GM12878 (cell line): Measurements from ENCODE around the gene CAB39.

Source experiments
- DPF2 ChIP-seq: fragments of 450-650 bp; IDR thresholded peaks from 2 replicates; pipeline ENCODE4 v1.6.1; 2017; ENCODE audit warnings: mild to moderate bottlenecking
- FOXM1 ChIP-seq: IDR thresholded peaks from 2 replicates; pipeline ENCODE4 v1.6.1; 2012; ENCODE audit warnings: low read depth, mild to moderate bottlenecking, inconsistent platforms, low read length, moderate library complexity
- MYC ChIP-seq: IDR thresholded peaks from 2 replicates; pipeline ENCODE4 v1.6.1; 2011; ENCODE audit warnings: mild to moderate bottlenecking, low read length, moderate library complexity, inconsistent platforms; ENCODE audit not compliant: insufficient read depth, insufficient replicate concordance, insufficient read length, severe bottlenecking
- NBN ChIP-seq: fragments of 450-650 bp; IDR thresholded peaks from 2 replicates; pipeline ENCODE4 v1.6.1; 2016
- PAX8 ChIP-seq: fragments of 450-650 bp; IDR thresholded peaks from 2 replicates; pipeline ENCODE4 v1.6.1; 2017; ENCODE audit warnings: mild to moderate bottlenecking, moderate library complexity
- POLR2A ChIP-seq: IDR thresholded peaks from 2 replicates; pipeline ENCODE4 v1.6.1; 2011; ENCODE audit warnings: low read depth, mild to moderate bottlenecking, low read length
- RCOR1 ChIP-seq: conservative IDR thresholded peaks from 2 replicates; pipeline ENCODE4 v1.6.1; 2012; ENCODE audit warnings: low read depth, low read length, improper control_type of control experiment
- SIN3A ChIP-seq: IDR thresholded peaks from 2 replicates; pipeline ENCODE4 v1.6.1; 2012; ENCODE audit warnings: low read depth, low read length, improper control_type of control experiment
- YY1 ChIP-seq: IDR thresholded peaks from 2 replicates; pipeline ENCODE4 v1.6.1; 2011; ENCODE audit warnings: low read depth, mild to moderate bottlenecking, low read length
- ZNF207 ChIP-seq: fragments of 450-650 bp; IDR thresholded peaks from 2 replicates; pipeline ENCODE4 v1.6.1; 2014; ENCODE audit warnings: antibody characterized with exemption, mild to moderate bottlenecking, borderline replicate concordance
- ZZZ3 ChIP-seq: IDR thresholded peaks from 2 replicates; pipeline ENCODE4 v1.6.1; 2011; ENCODE audit warnings: low read depth; ENCODE audit not compliant: control insufficient read depth, insufficient read length
- TF ChIP-seq, protein P1 (sequence below), 3 experiments: IDR thresholded peaks in 2 of 3; conservative IDR thresholded peaks in 1 of 3; 2 replicates each; pipeline ENCODE4 v1.5.1; 2011; ENCODE audit warnings: low read depth in 3 of 3, low read length in 3 of 3, mild to moderate bottlenecking in 3 of 3, control low read depth in 2 of 3, moderate library complexity in 2 of 3, inconsistent platforms in 1 of 3, mixed read lengths in 1 of 3; ENCODE audit not compliant: control insufficient read depth in 2 of 3, insufficient read depth in 1 of 3; ENCODE audit errors: extremely low read depth in 1 of 3
- TF ChIP-seq, protein P2 (sequence below): IDR thresholded peaks from 2 replicates; pipeline ENCODE4 v1.6.1; 2012; ENCODE audit warnings: low read length, inconsistent platforms

DNA sequence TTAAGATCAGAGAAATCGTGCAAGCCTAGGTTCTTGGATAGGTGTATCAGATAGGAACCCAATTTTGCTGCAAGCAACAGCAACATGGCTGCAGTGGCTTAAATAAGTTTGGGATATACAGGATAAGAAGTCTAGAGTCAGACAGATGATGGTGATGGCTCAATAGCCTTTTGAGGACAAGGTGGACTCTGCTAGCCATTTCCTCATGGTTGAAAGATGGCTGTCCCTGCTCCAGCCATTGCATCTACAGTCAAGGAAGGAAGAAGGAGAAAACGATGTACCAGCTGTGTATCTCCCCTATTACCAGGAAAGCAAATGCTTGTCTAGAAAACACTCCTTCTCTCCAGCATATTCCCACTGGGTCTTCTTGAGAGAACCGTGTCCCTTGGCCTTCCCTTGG lies 30.1 kb upstream of the CAB39 start:
- TF ChIP-seq, protein P1, sequence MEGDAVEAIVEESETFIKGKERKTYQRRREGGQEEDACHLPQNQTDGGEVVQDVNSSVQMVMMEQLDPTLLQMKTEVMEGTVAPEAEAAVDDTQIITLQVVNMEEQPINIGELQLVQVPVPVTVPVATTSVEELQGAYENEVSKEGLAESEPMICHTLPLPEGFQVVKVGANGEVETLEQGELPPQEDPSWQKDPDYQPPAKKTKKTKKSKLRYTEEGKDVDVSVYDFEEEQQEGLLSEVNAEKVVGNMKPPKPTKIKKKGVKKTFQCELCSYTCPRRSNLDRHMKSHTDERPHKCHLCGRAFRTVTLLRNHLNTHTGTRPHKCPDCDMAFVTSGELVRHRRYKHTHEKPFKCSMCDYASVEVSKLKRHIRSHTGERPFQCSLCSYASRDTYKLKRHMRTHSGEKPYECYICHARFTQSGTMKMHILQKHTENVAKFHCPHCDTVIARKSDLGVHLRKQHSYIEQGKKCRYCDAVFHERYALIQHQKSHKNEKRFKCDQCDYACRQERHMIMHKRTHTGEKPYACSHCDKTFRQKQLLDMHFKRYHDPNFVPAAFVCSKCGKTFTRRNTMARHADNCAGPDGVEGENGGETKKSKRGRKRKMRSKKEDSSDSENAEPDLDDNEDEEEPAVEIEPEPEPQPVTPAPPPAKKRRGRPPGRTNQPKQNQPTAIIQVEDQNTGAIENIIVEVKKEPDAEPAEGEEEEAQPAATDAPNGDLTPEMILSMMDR (IDR thresholded peaks at IDR 0.05 in 2 of 3, conservative IDR thresholded peaks at IDR 0.05 in 1 of 3; ENCODE audit: control insufficient read depth in 2 of 3, extremely low read depth in 1 of 3, insufficient read depth in 1 of 3, low read depth in 3 of 3, low read length in 3 of 3) = no peak
- TF ChIP-seq FOXM1 (no peak), DPF2 (no peak), RCOR1 (no peak), POLR2A (no peak), YY1 (no peak), NBN (no peak), SIN3A (no peak), ZNF207 (no peak), PAX8 (no peak), ZZZ3 (no peak), MYC (no peak)
- TF ChIP-seq, protein P2, sequence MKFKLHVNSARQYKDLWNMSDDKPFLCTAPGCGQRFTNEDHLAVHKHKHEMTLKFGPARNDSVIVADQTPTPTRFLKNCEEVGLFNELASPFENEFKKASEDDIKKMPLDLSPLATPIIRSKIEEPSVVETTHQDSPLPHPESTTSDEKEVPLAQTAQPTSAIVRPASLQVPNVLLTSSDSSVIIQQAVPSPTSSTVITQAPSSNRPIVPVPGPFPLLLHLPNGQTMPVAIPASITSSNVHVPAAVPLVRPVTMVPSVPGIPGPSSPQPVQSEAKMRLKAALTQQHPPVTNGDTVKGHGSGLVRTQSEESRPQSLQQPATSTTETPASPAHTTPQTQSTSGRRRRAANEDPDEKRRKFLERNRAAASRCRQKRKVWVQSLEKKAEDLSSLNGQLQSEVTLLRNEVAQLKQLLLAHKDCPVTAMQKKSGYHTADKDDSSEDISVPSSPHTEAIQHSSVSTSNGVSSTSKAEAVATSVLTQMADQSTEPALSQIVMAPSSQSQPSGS = no peak
